Loucy (cell line): ENCODE measurements around the gene ZSWIM7.

Source experiments
- EZH2phosphoT487 ChIP-seq: fragments of 200-600 bp; IDR thresholded peaks from 2 replicates; pipeline ENCODE4 v1.6.1; 2018; ENCODE audit warnings: antibody characterized with exemption, mild to moderate bottlenecking, moderate library complexity, borderline replicate concordance
- TF ChIP-seq, protein P1 (sequence below): fragments of 200-600 bp; sonication (generic); conservative IDR thresholded peaks from 2 replicates; pipeline ENCODE4 v1.5.1; 2014; ENCODE audit warnings: mild to moderate bottlenecking, antibody characterized with exemption, low read length

DNA sequence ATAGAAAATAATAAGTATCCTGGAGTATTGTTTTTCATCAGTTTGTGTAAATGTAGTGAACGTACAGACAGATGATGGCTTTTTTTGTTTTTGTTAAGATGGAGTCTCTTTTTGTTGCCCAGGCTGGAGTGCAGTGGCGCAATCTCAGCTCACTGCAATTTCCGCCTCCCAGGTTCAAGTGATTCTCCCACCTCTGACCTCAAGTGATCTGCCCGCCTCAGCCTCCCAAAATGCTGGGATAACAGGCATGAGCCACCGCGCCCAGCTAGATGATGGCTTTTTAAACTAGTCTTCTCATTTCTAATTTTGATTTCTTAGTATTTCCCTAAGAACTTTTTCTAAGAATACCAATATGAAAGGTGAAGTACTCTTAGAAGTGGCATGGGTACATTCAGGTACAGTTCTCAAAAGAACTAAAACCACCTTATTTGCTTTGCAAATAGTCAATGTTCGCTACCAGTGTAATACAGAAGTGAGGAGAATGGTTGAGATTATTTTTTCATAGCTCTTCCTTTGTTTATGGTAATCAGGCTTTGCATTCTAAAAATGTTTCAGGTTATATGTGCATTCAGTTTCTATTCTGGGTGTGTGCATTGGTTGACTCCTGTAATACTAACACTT lies 34.3 kb upstream of the ZSWIM7 start:
- TF ChIP-seq, protein P1, sequence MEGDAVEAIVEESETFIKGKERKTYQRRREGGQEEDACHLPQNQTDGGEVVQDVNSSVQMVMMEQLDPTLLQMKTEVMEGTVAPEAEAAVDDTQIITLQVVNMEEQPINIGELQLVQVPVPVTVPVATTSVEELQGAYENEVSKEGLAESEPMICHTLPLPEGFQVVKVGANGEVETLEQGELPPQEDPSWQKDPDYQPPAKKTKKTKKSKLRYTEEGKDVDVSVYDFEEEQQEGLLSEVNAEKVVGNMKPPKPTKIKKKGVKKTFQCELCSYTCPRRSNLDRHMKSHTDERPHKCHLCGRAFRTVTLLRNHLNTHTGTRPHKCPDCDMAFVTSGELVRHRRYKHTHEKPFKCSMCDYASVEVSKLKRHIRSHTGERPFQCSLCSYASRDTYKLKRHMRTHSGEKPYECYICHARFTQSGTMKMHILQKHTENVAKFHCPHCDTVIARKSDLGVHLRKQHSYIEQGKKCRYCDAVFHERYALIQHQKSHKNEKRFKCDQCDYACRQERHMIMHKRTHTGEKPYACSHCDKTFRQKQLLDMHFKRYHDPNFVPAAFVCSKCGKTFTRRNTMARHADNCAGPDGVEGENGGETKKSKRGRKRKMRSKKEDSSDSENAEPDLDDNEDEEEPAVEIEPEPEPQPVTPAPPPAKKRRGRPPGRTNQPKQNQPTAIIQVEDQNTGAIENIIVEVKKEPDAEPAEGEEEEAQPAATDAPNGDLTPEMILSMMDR, result no peak
- TF ChIP-seq EZH2phosphoT487, result no peak
